ENCODE measurements around the gene OGDH. TPM values are rescaled to one million over a fixed set of nuclear protein-coding genes. Genes with fewer than 3 reads are reported as not detected.
A peak's percentile ranks its signal among the peaks of the same experiment; 100 is the strongest.

The OGDH gene
- total and polyA plus RNA-seq, 8 donors: 46.6 to 184 (median 56.1) TPM

DNA sequence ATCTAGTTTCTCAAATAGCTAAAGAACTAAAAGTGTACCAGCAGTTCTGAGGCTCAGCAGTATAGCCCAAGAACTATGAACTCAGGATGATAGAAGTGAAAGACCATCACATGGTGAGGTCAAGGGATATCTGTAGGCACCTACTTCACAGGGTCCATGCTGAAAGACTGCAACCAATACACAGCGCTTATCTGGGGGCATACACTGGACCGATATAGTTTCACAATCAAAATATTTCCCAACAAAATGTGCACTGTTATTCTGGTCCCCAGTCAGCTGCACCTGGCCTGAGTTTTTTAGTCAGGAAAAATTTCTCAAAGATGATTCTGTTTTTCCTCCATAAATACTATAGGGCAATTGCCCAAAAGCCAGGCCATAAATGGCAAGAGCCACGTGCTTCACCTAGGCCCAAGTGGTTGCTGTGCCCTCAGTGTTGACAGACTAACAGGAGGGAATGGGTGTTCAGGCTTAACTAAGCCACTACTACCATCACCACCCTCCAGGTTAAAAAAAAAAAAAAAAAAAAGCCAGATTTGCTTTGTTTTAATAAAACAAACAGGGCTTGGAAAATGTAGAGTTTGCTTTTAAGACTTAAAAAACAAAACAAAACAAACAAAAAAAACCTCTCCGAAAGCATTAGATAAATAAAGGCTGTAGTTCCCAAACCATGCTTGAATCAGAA is 58.5 kb downstream of the OGDH start:
- H3K9me3 ChIP-seq: peaks cover 0 to 17% of the 10 kb centered on the region in 2 donors

DNA sequence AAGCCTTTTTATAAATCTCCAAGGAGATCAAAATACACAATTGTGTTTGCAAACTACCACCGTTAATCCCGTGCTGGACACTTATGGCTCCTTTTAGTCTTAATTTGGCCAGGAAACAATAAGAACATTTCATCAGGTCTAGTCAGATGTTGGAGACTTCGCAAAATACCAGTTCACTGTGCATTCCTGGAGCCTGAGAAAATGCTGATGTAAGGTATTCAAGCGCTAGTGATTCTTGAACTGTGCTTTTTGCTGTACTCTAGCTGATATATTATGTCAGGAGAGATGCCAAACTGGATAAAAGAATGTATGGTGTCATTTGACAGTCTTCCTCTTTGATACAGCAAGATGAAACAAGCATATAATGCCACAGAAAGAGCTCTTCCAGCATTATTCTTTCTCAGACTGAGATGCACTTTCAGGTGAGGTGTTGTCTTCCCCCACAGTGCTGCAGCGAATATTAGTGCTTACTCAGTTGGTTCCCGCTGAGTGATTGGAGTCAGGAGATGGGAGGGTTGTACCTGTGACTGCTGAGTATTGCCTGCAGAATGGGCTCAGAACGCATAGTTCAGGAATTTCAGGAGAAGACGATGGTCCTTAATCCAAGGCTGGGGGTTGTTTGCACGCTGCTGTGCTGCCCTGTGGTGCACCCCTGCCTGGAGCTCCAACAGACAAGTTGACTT is 59.2 kb downstream of the OGDH start:
- no peak overlapping the region for H3K27ac ChIP-seq
- DNase-seq: no peak
- TF ChIP-seq, protein P1, sequence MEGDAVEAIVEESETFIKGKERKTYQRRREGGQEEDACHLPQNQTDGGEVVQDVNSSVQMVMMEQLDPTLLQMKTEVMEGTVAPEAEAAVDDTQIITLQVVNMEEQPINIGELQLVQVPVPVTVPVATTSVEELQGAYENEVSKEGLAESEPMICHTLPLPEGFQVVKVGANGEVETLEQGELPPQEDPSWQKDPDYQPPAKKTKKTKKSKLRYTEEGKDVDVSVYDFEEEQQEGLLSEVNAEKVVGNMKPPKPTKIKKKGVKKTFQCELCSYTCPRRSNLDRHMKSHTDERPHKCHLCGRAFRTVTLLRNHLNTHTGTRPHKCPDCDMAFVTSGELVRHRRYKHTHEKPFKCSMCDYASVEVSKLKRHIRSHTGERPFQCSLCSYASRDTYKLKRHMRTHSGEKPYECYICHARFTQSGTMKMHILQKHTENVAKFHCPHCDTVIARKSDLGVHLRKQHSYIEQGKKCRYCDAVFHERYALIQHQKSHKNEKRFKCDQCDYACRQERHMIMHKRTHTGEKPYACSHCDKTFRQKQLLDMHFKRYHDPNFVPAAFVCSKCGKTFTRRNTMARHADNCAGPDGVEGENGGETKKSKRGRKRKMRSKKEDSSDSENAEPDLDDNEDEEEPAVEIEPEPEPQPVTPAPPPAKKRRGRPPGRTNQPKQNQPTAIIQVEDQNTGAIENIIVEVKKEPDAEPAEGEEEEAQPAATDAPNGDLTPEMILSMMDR (IDR thresholded peaks at IDR 0.05): no peak
- H3K9me3 ChIP-seq: peaks cover 0 to 11% of the 10 kb centered on the region in 2 donors
- intact Hi-C loops (cut with DNase I): no loop called here
- H3K4me1 ChIP-seq: no peaks in the 10 kb centered on the region
- no peaks in the 10 kb centered on the region for H3K27me3 ChIP-seq
- H3K36me3 ChIP-seq: peaks cover 0 to 83% of the 10 kb centered on the region in 2 donors
- peak; percentile 44 for ATAC-seq
- H3K4me3 ChIP-seq: no peak overlapping the region

More for the DNA sequence above, 58.5 kb downstream of the OGDH start:
- Histone ChIP-seq H3K27ac (no peak overlapping the region), H3K4me3 (no peak overlapping the region), H3K36me3 (peaks cover 0 to 84% of the 10 kb centered on the region in 2 donors), H3K4me1 (no peaks in the 10 kb centered on the region), H3K27me3 (no peaks in the 10 kb centered on the region)
- ATAC-seq (no peak), DNase-seq (no peak)
- intact Hi-C loops (cut with DNase I): no loop called here
- TF ChIP-seq, protein P1 (IDR thresholded peaks at IDR 0.05): no peak

DNA sequence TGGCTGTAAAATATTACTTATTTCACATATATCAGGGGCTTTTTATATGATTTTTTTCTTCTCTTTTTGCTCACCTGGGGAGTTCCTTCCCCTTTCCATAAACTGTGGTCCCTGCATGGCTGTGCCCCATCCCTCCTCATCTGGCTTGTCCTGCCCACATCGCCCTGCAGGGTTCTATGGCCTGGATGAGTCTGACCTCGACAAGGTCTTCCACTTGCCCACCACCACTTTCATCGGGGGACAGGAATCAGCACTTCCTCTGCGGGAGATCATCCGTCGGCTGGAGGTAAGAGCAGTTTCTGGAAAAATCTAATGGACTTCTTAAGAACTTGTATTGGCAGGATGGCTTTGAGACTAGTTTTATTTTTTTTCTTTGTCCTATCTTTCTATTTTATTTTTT is 60.1 kb downstream of the OGDH start:
- no peak for ATAC-seq
- Histone ChIP-seq H3K4me1 (no peaks in the 10 kb centered on the region), H3K27ac (no peak overlapping the region), H3K9me3 (peaks cover 0 to 2% of the 10 kb centered on the region in 2 donors), H3K36me3 (peaks cover 0 to 74% of the 10 kb centered on the region in 2 donors), H3K27me3 (no peaks in the 10 kb centered on the region), H3K4me3 (no peak overlapping the region)
- intact Hi-C loops (cut with DNase I): no loop called here
- TF ChIP-seq, protein P1 (IDR thresholded peaks at IDR 0.05): no peak
- DNase-seq: no peak

DNA sequence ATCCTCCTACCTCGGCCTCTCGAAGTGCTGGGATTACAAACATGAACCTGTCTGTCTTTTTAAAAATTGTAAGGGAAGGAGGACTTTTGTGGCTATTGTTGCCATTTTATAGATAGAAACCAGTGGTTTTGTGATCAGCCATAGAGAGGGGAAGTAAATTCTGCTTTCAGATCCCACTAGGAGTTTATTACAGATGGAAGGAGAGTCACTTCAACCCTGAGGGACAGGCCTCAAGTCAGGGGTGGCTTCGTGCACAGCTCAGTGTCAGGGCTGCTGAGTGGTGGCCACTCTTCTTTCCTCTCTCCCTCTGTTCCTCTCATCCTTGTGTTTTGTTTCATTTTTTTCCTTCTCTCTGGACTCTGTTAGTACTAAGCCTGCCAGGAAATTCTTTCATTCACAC is 60.8 kb downstream of the OGDH start:
- DNase-seq (no peak), ATAC-seq (no peak)
- no peak overlapping the region for H3K4me3 ChIP-seq
- peaks cover 0 to 68% of the 10 kb centered on the region in 2 donors for H3K36me3 ChIP-seq
- no peaks in the 10 kb centered on the region for H3K4me1 ChIP-seq
- no peak overlapping the region for H3K27ac ChIP-seq
- no peaks in the 10 kb centered on the region for H3K27me3 ChIP-seq
- no peaks in the 10 kb centered on the region for H3K9me3 ChIP-seq
- TF ChIP-seq, protein P1 (IDR thresholded peaks at IDR 0.05): no peak
- intact Hi-C loops (cut with DNase I): no loop called here

DNA sequence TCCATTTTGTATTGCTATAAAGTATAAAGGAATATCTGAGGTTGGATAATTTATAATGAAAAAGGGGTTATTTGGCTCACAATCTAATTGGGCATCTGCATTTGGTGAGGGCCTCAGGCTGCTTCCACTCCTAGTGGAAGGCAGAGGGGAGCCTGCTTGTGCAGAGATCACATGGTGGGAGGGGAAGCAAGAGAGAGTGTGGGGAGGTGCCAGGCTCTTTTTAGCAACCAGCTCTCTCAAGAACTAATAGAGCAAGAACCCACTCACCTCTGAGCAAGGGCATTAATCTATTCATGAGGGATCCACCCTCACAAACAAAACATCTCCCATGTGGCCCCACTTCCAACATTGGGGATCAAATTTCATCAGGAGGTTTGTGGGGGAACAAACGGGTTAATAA is 64.6 kb downstream of the OGDH start:
- intact Hi-C loops (cut with DNase I): no loop called here
- TF ChIP-seq, protein P1 (IDR thresholded peaks at IDR 0.05): no peak
- no peak for ATAC-seq
- Histone ChIP-seq H3K4me1 (no peaks in the 10 kb centered on the region), H3K4me3 (no peak overlapping the region), H3K27me3 (no peaks in the 10 kb centered on the region), H3K9me3 (no peaks in the 10 kb centered on the region), H3K27ac (no peak overlapping the region), H3K36me3 (peaks cover 0 to 79% of the 10 kb centered on the region in 2 donors)
- DNase-seq: no peak
